Liver (tissue), 9 donors: ENCODE measurements around the gene SLC1A5. TPM values are rescaled to one million over a fixed set of nuclear protein-coding genes. Genes with fewer than 3 reads are reported as not detected.

Experiments
- DNase-seq: peaks from one replicate; pipeline ENCODE4 v3.0.0-alpha.2; 2017; ENCODE audit warnings: low spot score
- H3K27ac ChIP-seq, 2 donors: one replicate each; pipeline ENCODE4 v1.7.0; 2013; ENCODE audit warnings: inconsistent platforms in 2 of 2, low read length in 2 of 2, control low read depth in 1 of 2, low read depth in 1 of 2, mild to moderate bottlenecking in 1 of 2
- H3K27me3 ChIP-seq, 4 donors: one replicate each; pipeline versions ENCODE4 v1.6.1 to v1.7.0; 2013; ENCODE audit warnings: low read length in 3 of 4, inconsistent platforms in 1 of 4, mild to moderate bottlenecking in 1 of 4, moderate library complexity in 1 of 4; ENCODE audit not compliant: control insufficient read depth in 4 of 4, insufficient read depth in 4 of 4
- H3K36me3 ChIP-seq, 4 donors: one replicate each; pipeline versions ENCODE4 v1.6.1 to v1.7.0; 2013; ENCODE audit warnings: low read length in 3 of 4, mild to moderate bottlenecking in 3 of 4, low read depth in 1 of 4, moderate library complexity in 1 of 4; ENCODE audit not compliant: control insufficient read depth in 4 of 4, insufficient read depth in 3 of 4
- H3K4me1 ChIP-seq, 4 donors: one replicate each; pipeline versions ENCODE4 v1.6.1 to v1.7.0; 2013; ENCODE audit warnings: low read length in 3 of 4, mild to moderate bottlenecking in 3 of 4, moderate library complexity in 1 of 4; ENCODE audit not compliant: control insufficient read depth in 4 of 4, insufficient read depth in 4 of 4
- H3K4me3 ChIP-seq, 3 donors: one replicate each; pipeline versions ENCODE4 v1.6.1 to v1.7.0; 2013; ENCODE audit warnings: low read length in 3 of 3, control low read depth in 1 of 3, low read depth in 1 of 3, mild to moderate bottlenecking in 1 of 3
- H3K9ac ChIP-seq, 2 donors: one replicate each; pipeline ENCODE4 v1.7.0; 2013; ENCODE audit warnings: low read length in 2 of 2, mild to moderate bottlenecking in 2 of 2, moderate library complexity in 2 of 2, control low read depth in 1 of 2, low read depth in 1 of 2
- H3K9me3 ChIP-seq, 4 donors: one replicate each; pipeline versions ENCODE4 v1.6.1 to v1.7.0; 2013; ENCODE audit warnings: low read length in 3 of 4; ENCODE audit not compliant: control insufficient read depth in 4 of 4
- FOXA1 ChIP-seq: IDR thresholded peaks from 2 replicates; pipeline ENCODE4 v1.6.1; 2016; ENCODE audit warnings: antibody characterized with exemption
- GABPA ChIP-seq, 2 donors: IDR thresholded peaks in 1 of 2; conservative IDR thresholded peaks in 1 of 2; 2 replicates each; pipeline ENCODE4 v1.6.1; 2016; ENCODE audit warnings: antibody characterized with exemption in 2 of 2, mild to moderate bottlenecking in 1 of 2, moderate library complexity in 1 of 2
- HNF4A ChIP-seq, 2 donors: conservative IDR thresholded peaks; 2 replicates each; pipeline ENCODE4 v1.6.1; 2016; ENCODE audit warnings: antibody characterized with exemption in 2 of 2, mild to moderate bottlenecking in 2 of 2
- JUND ChIP-seq, 2 donors: IDR thresholded peaks; 2 replicates each; pipeline ENCODE4 v1.6.1; 2016; ENCODE audit warnings: antibody characterized with exemption in 2 of 2
- NR2F2 ChIP-seq: IDR thresholded peaks from 2 replicates; pipeline ENCODE4 v1.6.1; 2016; ENCODE audit warnings: antibody characterized with exemption
- RAD21 ChIP-seq, 2 donors: IDR thresholded peaks; 2 replicates each; pipeline ENCODE4 v1.6.1; 2016; ENCODE audit warnings: antibody characterized with exemption in 2 of 2, mild to moderate bottlenecking in 2 of 2
- RXRA ChIP-seq, 2 donors: IDR thresholded peaks; 2 replicates each; pipeline ENCODE4 v1.6.1; 2017 to 2018; ENCODE audit warnings: antibody characterized with exemption in 2 of 2, mild to moderate bottlenecking in 1 of 2
- SP1 ChIP-seq: IDR thresholded peaks from 2 replicates; pipeline ENCODE4 v1.6.1; 2018; ENCODE audit warnings: antibody characterized with exemption, mild to moderate bottlenecking
- TAF1 ChIP-seq: conservative IDR thresholded peaks from 2 replicates; pipeline ENCODE4 v1.6.1; 2016; ENCODE audit warnings: antibody characterized with exemption, mild to moderate bottlenecking
- YY1 ChIP-seq: IDR thresholded peaks from 2 replicates; pipeline ENCODE4 v1.6.1; 2016; ENCODE audit warnings: antibody characterized with exemption, mild to moderate bottlenecking
- WGBS: extraction: QIAGEN DNeasy Blood & Tissue Kit; methylation state at CpG from one replicate; pipeline ENCODE4 v1.1.7; 2013; 5-methylcytosine and 5-hydroxymethylcytosine counted together
- polyA plus RNA-seq, 2 donors: library from polyadenylated mRNA; stranded (reverse) in 1 of 2; unstranded in 1 of 2; fragments of 200-250 nt in 1 of 2; fragments of >200 nt in 1 of 2; fragmentation: Nextera tagmentation in 1 of 2; extraction: Ambion mirVana in 1 of 2; gene quantifications; one replicate each; pipeline versions ENCODE4 v1.2.1 to v1.2.3, GENCODE V29; 2013 to 2015
- total RNA-seq, 2 donors: library from RNA; depleted of rRNA; stranded (reverse); fragments of >200 nt; gene quantifications; one replicate each; pipeline ENCODE4 v1.2.3, GENCODE V29; 2014
- TF ChIP-seq, protein P1 (sequence below): IDR thresholded peaks from 2 replicates; pipeline ENCODE4 v1.6.1; 2016; ENCODE audit warnings: antibody characterized with exemption, mild to moderate bottlenecking
- TF ChIP-seq, protein P2 (sequence below): fragments of 150-350 bp; IDR thresholded peaks from 2 replicates; pipeline ENCODE4 v1.5.1; 2017; ENCODE audit warnings: improper control_type of control experiment, low read depth, low read length; ENCODE audit not compliant: missing input control
- TF ChIP-seq, protein P3 (sequence below): IDR thresholded peaks from 2 replicates; pipeline ENCODE4 v1.6.1; 2016; ENCODE audit warnings: antibody characterized with exemption
- donor health status: healthy.
- donor health status: healthy.
- donor health status: healthy.
- donor health status: healthy.
- donor health status: healthy.

The SLC1A5 gene
- total and polyA plus RNA-seq, 4 donors: 1.5 to 90.8 (median 6.1) TPM

DNA sequence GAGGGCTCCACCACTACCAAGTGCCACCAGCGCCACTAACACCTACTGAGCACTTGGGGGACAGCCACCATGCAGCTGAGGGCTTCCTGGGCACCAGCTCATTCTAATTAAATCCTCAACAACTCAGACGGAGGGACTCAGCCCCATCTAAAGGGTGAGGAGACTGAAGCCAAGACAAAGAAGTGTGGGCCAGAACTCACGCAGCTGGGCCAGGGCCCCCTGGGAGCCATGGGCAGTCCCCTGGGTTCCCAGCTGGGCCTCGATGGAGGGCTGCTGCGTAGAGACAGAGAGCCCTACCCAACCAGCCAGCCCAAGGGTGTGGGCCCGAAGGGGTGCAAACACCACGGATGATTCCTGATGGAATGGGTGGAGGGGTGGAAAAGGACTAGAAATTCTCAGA, 58.7 kb downstream of the SLC1A5 start:
- 91% methylated on average over 7 of the region's 7 CpGs for WGBS
- Histone ChIP-seq H3K9me3 (no peaks in the 10 kb centered on the region), H3K4me3 (no peak overlapping the region), H3K9ac (no peak overlapping the region), H3K27ac (no peak overlapping the region), H3K36me3 (peaks cover 23 to 66% (median 36%) of the 10 kb centered on the region in 4 donors), H3K27me3 (no peaks in the 10 kb centered on the region), H3K4me1 (peaks cover 0 to 26% (median 14%) of the 10 kb centered on the region in 4 donors)
- DNase-seq: no peak
- no peak for TF ChIP-seq GABPA (IDR thresholded peaks at IDR 0.05 in 1 of 2, conservative IDR thresholded peaks at IDR 0.05 in 1 of 2)
- no peak for TF ChIP-seq NR2F2
- no peak for TF ChIP-seq RXRA (IDR thresholded peaks at IDR 0.05)
- no peak for TF ChIP-seq TAF1
- TF ChIP-seq HNF4A (conservative IDR thresholded peaks at IDR 0.05): no peak

DNA sequence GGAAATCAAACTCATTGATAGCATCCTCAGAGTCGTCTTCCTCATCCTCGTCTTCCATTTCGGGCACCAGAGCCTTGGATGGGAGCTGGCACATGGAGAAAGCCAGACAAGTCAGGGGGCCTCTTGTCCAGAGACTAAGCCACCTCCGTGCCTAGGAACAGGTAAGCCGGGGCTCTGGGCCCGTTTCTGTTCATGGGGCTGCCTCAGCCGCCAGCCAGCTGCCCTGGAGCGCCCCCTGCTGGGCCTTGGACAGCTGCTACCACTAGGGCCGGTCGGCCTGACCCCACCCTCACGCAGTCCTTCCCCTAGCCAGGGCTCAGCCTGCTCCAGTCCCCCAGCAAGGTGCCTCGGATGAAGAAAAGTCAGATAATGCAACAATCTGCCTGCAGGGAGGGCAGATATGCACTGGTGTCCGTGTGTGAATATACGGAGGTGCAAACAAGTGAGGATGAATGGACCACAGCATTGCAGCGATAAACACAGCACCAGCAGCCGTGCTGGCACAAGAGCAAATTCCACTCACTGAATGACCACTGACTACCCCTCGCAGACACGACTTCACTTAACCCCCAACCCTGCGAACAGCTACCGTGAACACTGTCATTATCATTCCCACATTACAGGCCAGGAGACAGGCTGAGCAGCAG, 59.6 kb downstream of the SLC1A5 start:
- H3K27ac ChIP-seq: peak overlapping the region; percentile 6 to 33
- H3K36me3 ChIP-seq: peaks cover 21 to 74% (median 37%) of the 10 kb centered on the region in 4 donors
- TF ChIP-seq GABPA (IDR thresholded peaks at IDR 0.05 in 1 of 2, conservative IDR thresholded peaks at IDR 0.05 in 1 of 2) (no peak), NR2F2 (no peak), JUND (IDR thresholded peaks at IDR 0.05) (no peak), RXRA (IDR thresholded peaks at IDR 0.05) (no peak), RAD21 (IDR thresholded peaks at IDR 0.05) (peak; percentile 79 to 88)
- TF ChIP-seq, protein P1, sequence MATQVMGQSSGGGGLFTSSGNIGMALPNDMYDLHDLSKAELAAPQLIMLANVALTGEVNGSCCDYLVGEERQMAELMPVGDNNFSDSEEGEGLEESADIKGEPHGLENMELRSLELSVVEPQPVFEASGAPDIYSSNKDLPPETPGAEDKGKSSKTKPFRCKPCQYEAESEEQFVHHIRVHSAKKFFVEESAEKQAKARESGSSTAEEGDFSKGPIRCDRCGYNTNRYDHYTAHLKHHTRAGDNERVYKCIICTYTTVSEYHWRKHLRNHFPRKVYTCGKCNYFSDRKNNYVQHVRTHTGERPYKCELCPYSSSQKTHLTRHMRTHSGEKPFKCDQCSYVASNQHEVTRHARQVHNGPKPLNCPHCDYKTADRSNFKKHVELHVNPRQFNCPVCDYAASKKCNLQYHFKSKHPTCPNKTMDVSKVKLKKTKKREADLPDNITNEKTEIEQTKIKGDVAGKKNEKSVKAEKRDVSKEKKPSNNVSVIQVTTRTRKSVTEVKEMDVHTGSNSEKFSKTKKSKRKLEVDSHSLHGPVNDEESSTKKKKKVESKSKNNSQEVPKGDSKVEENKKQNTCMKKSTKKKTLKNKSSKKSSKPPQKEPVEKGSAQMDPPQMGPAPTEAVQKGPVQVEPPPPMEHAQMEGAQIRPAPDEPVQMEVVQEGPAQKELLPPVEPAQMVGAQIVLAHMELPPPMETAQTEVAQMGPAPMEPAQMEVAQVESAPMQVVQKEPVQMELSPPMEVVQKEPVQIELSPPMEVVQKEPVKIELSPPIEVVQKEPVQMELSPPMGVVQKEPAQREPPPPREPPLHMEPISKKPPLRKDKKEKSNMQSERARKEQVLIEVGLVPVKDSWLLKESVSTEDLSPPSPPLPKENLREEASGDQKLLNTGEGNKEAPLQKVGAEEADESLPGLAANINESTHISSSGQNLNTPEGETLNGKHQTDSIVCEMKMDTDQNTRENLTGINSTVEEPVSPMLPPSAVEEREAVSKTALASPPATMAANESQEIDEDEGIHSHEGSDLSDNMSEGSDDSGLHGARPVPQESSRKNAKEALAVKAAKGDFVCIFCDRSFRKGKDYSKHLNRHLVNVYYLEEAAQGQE: no peak
- TF ChIP-seq, protein P2, sequence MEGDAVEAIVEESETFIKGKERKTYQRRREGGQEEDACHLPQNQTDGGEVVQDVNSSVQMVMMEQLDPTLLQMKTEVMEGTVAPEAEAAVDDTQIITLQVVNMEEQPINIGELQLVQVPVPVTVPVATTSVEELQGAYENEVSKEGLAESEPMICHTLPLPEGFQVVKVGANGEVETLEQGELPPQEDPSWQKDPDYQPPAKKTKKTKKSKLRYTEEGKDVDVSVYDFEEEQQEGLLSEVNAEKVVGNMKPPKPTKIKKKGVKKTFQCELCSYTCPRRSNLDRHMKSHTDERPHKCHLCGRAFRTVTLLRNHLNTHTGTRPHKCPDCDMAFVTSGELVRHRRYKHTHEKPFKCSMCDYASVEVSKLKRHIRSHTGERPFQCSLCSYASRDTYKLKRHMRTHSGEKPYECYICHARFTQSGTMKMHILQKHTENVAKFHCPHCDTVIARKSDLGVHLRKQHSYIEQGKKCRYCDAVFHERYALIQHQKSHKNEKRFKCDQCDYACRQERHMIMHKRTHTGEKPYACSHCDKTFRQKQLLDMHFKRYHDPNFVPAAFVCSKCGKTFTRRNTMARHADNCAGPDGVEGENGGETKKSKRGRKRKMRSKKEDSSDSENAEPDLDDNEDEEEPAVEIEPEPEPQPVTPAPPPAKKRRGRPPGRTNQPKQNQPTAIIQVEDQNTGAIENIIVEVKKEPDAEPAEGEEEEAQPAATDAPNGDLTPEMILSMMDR: peak; percentile 76
- H3K4me3 ChIP-seq: no peak overlapping the region
- peaks cover 0 to 22% (median 10%) of the 10 kb centered on the region in 4 donors for H3K4me1 ChIP-seq
- peak; percentile 89 for DNase-seq
- H3K9ac ChIP-seq: no peak overlapping the region
- H3K9me3 ChIP-seq: no peaks in the 10 kb centered on the region
- H3K27me3 ChIP-seq: no peaks in the 10 kb centered on the region
- 48% methylated on average over 20 of the region's 20 CpGs for WGBS

DNA sequence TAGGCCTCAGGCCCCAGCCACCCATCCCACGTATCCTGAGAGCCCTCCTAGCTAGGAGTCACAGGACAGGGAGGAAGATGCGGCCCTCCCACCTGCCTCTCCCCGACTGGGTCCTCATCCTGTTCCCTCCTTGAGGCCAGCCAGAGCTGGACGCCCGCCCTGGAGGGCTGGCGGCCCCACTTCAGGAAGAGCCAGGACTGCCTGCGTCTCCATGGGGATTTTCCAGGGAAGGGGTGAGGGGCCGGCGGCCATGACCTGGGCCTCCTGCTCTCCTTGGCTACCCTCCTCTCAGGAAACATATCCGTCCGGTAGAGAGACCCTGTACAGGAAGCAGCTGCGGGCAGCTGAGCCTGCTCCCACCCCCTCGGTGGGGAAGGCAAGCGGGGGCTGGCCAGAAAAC, 60.2 kb downstream of the SLC1A5 start:
- Histone ChIP-seq H3K4me3 (no peak overlapping the region), H3K27me3 (no peaks in the 10 kb centered on the region), H3K27ac (peak overlapping the region; percentile 6 to 33), H3K9me3 (no peaks in the 10 kb centered on the region), H3K4me1 (peaks cover 0 to 20% (median 9%) of the 10 kb centered on the region in 4 donors), H3K36me3 (peaks cover 19 to 78% (median 36%) of the 10 kb centered on the region in 4 donors), H3K9ac (no peak overlapping the region)
- no peak for DNase-seq
- WGBS: 73% methylated on average over 14 of the region's 14 CpGs
- TF ChIP-seq JUND (IDR thresholded peaks at IDR 0.05) (no peak), NR2F2 (peak; percentile 90), RXRA (IDR thresholded peaks at IDR 0.05) (peak in 1 of 2 donors; percentile 45), RAD21 (IDR thresholded peaks at IDR 0.05) (no peak), HNF4A (conservative IDR thresholded peaks at IDR 0.05) (no peak), FOXA1 (no peak), YY1 (no peak), SP1 (peak; percentile 24)
- TF ChIP-seq, protein P1: no peak
- TF ChIP-seq, protein P3, sequence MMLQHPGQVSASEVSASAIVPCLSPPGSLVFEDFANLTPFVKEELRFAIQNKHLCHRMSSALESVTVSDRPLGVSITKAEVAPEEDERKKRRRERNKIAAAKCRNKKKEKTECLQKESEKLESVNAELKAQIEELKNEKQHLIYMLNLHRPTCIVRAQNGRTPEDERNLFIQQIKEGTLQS: no peak
- TF ChIP-seq, protein P2: no peak
